Measurements from ENCODE around the gene CDC26.
"Not testable (repeated sequence)": the region's sequence is repeated elsewhere in the genome, so short reads cannot be mapped to it uniquely, and the experiment has no call there.

- TF ChIP-seq CTCF (IDR thresholded peaks at IDR 0.05; ENCODE audit: insufficient read depth, low read length, poor library complexity, severe bottlenecking); EZH2phosphoT487 (conservative IDR thresholded peaks at IDR 0.05; ENCODE audit: low read length): not testable (repeated sequence)
Observed at GRCh38 chr9:113235701-113236255, 39.6 kb downstream of the CDC26 start.

All from SU-DHL-6 (cell line).